IMR-90 (cell line): ENCODE measurements around the gene XRCC3. TPM values are rescaled to one million over a fixed set of nuclear protein-coding genes. Genes with fewer than 3 reads are reported as not detected.
"Not testable (repeated sequence)": the region's sequence is repeated elsewhere in the genome, so short reads cannot be mapped to it uniquely, and the experiment has no call there.

Experiments
- ATAC-seq: fragments of 200-7000 bp; cut with Tn5 transposase; 2 replicates; pipeline ENCODE4 v1.9.1; 2020; ENCODE audit warnings: low read depth, mild to moderate bottlenecking, moderate library complexity
- BruUV-seq: library from RNA; stranded (reverse); fragments of 400-500 nt; replicated peaks from 2 replicates; lab custom pipeline; 2021; lab: Mats Ljungman, UMichigan
- CTCF ChIA-PET: fragments of 300-600 bp; formaldehyde crosslinking; extraction: SDS; loops from one replicate; lab custom pipeline; 2021; ENCODE audit warnings: antibody characterized with exemption; lab: Yijun Ruan, JAX
- POLR2A ChIA-PET: fragments of 300-600 bp; sonication (Branson Sonifier 250); formaldehyde crosslinking; loops from one replicate; lab custom pipeline; 2022; ENCODE audit warnings: antibody characterized with exemption; ENCODE audit not compliant: unreplicated experiment; lab: Charles Lee
- DNase-seq: peaks from one replicate; pipeline ENCODE4 v3.0.0; 2013
- H2AFZ ChIP-seq: replicated peaks from 2 replicates; pipeline ENCODE3; 2013; ENCODE audit warnings: low read length, mild to moderate bottlenecking; ENCODE audit not compliant: poor library complexity
- H2AK5ac ChIP-seq: 2 replicates; pipeline ENCODE4 v1.6.1; 2013; ENCODE audit warnings: low read depth, low read length, inconsistent platforms
- H2AK9ac ChIP-seq: replicated peaks from 2 replicates; pipeline ENCODE3; 2013; ENCODE audit warnings: mild to moderate bottlenecking, low read depth, low read length, moderate library complexity; ENCODE audit not compliant: poor library complexity
- H2BK120ac ChIP-seq: 2 replicates; pipeline ENCODE4 v1.6.1; 2013; ENCODE audit warnings: low read depth, low read length, inconsistent platforms
- H2BK15ac ChIP-seq: 3 replicates; pipeline ENCODE4 v1.6.1; 2013; ENCODE audit warnings: low read depth, low read length, inconsistent platforms
- H2BK20ac ChIP-seq: 2 replicates; pipeline ENCODE4 v1.6.1; 2013; ENCODE audit warnings: low read depth, mild to moderate bottlenecking, inconsistent platforms, low read length, moderate library complexity
- H2BK5ac ChIP-seq: 2 replicates; pipeline ENCODE4 v1.6.1; 2013; ENCODE audit warnings: mild to moderate bottlenecking, low read depth, low read length, inconsistent platforms; ENCODE audit not compliant: poor library complexity, severe bottlenecking
- H3K14ac ChIP-seq: replicated peaks from 2 replicates; pipeline ENCODE4 v1.6.1; 2013; ENCODE audit warnings: low read depth, low read length, inconsistent platforms
- H3K18ac ChIP-seq: 2 replicates; pipeline ENCODE4 v1.6.1; 2013; ENCODE audit warnings: low read depth, low read length, control low read depth
- H3K23ac ChIP-seq: 2 replicates; pipeline ENCODE4 v1.6.1; 2013; ENCODE audit warnings: low read depth, low read length, inconsistent platforms
- H3K27ac ChIP-seq: 2 replicates; pipeline ENCODE4 v1.5.1; 2013; ENCODE audit warnings: mild to moderate bottlenecking, control low read depth, low read length; ENCODE audit not compliant: insufficient read depth
- H3K27me3 ChIP-seq: 2 replicates; pipeline ENCODE4 v1.6.1; 2013; ENCODE audit warnings: low read length; ENCODE audit not compliant: control insufficient read depth, insufficient read depth
- H3K36me3 ChIP-seq: 2 replicates; pipeline ENCODE4 v1.6.1; 2013; ENCODE audit warnings: low read length, mixed read lengths; ENCODE audit not compliant: control insufficient read depth, insufficient read depth
- H3K4ac ChIP-seq: 2 replicates; pipeline ENCODE4 v1.6.1; 2013; ENCODE audit warnings: low read depth, low read length, inconsistent platforms
- H3K4me1 ChIP-seq: 2 replicates; pipeline ENCODE4 v1.6.1; 2013; ENCODE audit warnings: low read length, mixed read lengths; ENCODE audit not compliant: control insufficient read depth, insufficient read depth
- H3K4me2 ChIP-seq: 2 replicates; pipeline ENCODE4 v1.6.1; 2013; ENCODE audit warnings: low read depth, mild to moderate bottlenecking, control low read depth, low read length, moderate library complexity
- H3K4me3 ChIP-seq: 2 replicates; pipeline ENCODE4 v1.5.1; 2013; ENCODE audit warnings: low read depth, mild to moderate bottlenecking, control low read depth, low read length, moderate library complexity; ENCODE audit not compliant: insufficient read depth
- H3K56ac ChIP-seq: 2 replicates; pipeline ENCODE4 v1.6.1; 2013; ENCODE audit warnings: low read length, inconsistent platforms; ENCODE audit not compliant: insufficient read depth; ENCODE audit errors: extremely low read depth
- H3K79me1 ChIP-seq, 2 experiments: 2 replicates each; pipeline ENCODE4 v1.6.1; 2013; ENCODE audit warnings: low read length in 2 of 2, inconsistent platforms in 1 of 2, low read depth in 1 of 2
- H3K9ac ChIP-seq: 2 replicates; pipeline ENCODE4 v1.6.1; 2013; ENCODE audit warnings: low read depth, low read length, control low read depth
- H3K9me1 ChIP-seq: 2 replicates; pipeline ENCODE4 v1.6.1; 2013; ENCODE audit warnings: low read length, inconsistent platforms; ENCODE audit not compliant: insufficient read depth
- H3K9me3 ChIP-seq: 2 replicates; pipeline ENCODE4 v1.6.1; 2013; ENCODE audit warnings: low read length; ENCODE audit not compliant: control insufficient read depth, insufficient read depth
- H4K20me1 ChIP-seq: 2 replicates; pipeline ENCODE4 v1.6.1; 2013; ENCODE audit warnings: low read length, inconsistent platforms; ENCODE audit not compliant: insufficient read depth
- H4K5ac ChIP-seq: 2 replicates; pipeline ENCODE4 v1.6.1; 2013; ENCODE audit warnings: mild to moderate bottlenecking, low read depth, low read length, control low read depth
- H4K8ac ChIP-seq, 2 experiments: 2 replicates each; pipeline ENCODE4 v1.6.1; 2013; ENCODE audit warnings: low read depth in 2 of 2, low read length in 2 of 2, control low read depth in 1 of 2, inconsistent platforms in 1 of 2
- H4K91ac ChIP-seq: 2 replicates; pipeline ENCODE4 v1.6.1; 2013; ENCODE audit warnings: low read depth, low read length, inconsistent platforms; ENCODE audit not compliant: insufficient read depth
- CEBPB ChIP-seq: IDR thresholded peaks from 2 replicates; pipeline ENCODE4 v1.6.1; 2012; ENCODE audit warnings: low read depth, low read length, improper control_type of control experiment
- WGBS, 2 experiments: methylation state at CpG; one replicate each; pipeline versions ENCODE4 v1.1.5 to v1.1.7; 2013; ENCODE audit warnings: missing lambda C conversion rate in 2 of 2; ENCODE audit not compliant: insufficient read length in 1 of 2; ENCODE audit errors: extremely low coverage in 2 of 2; 5-methylcytosine and 5-hydroxymethylcytosine counted together
- dilution Hi-C: fragments of 300-500 bp; cut with HindIII; formaldehyde crosslinking; loops from one replicate; pipeline ENCODE4 v1.14.3; 2018; ENCODE audit warnings: low sequenced_read_pairs; ENCODE audit not compliant: unreplicated experiment
- in situ Hi-C: fragments of 300-500 bp; cut with MboI; formaldehyde crosslinking; loops from 3 replicates; pipeline ENCODE4 v1.14.3; 2019; ENCODE audit warnings: low sequenced_read_pairs, inconsistent platforms, mixed read lengths
- intact Hi-C: fragments of 100-400 bp; cut with micrococcal nuclease; formaldehyde crosslinking; loops from 2 replicates; pipeline ENCODE4 v1.10.0; 2022
- polyA plus RNA-seq, 3 experiments: library from polyadenylated mRNA; depleted of rRNA; stranded (reverse); fragments of >200 nt; gene quantifications; 2 replicates each; pipeline ENCODE4 v1.2.3, GENCODE V29; 2012; ENCODE audit warnings: low replicate concordance in 1 of 3
- total RNA-seq: library from RNA; depleted of rRNA; stranded (reverse); fragments of >200 nt; gene quantifications from 2 replicates; pipeline ENCODE4 v1.2.3, GENCODE V29; 2012

XRCC3 gene
- total and polyA plus RNA-seq, 2 of the 4 experiments (the other 2 are of a cell fraction), result 8.1 to 9.5 TPM

GRCh38 chr14:103692159-103692558, 23.1 kb downstream of the XRCC3 start:
- H4K8ac ChIP-seq, result no peak overlapping the region
- DNase-seq, result no peak
- in situ Hi-C loops (no loop called here), intact Hi-C loops (no loop called here), dilution Hi-C loops (no loop called here)
- H4K91ac ChIP-seq, result no peak overlapping the region
- no peak overlapping the region for H3K23ac ChIP-seq
- H3K36me3 ChIP-seq, result peaks cover 42% of the 10 kb centered on the region
- H3K4me3 ChIP-seq, result no peak overlapping the region
- H2AK9ac ChIP-seq, result no peak overlapping the region
- H3K9me3 ChIP-seq, result no peaks in the 10 kb centered on the region
- no peak overlapping the region for H2BK5ac ChIP-seq
- no peak overlapping the region for H2AFZ ChIP-seq
- no peak overlapping the region for H2BK120ac ChIP-seq
- H3K9me1 ChIP-seq, result peaks cover 7% of the 10 kb centered on the region; the same call in 1 of the 2 replicates
- H2AK5ac ChIP-seq, result no peak overlapping the region
- 98% methylated on average over 11 of the region's 17 CpGs; no CpG with 5 or more reads in 1 of the 2 experiments for WGBS, 2 experiments
- no peak overlapping the region for H3K56ac ChIP-seq
- H3K27me3 ChIP-seq, result no peaks in the 10 kb centered on the region
- no peak overlapping the region for H3K18ac ChIP-seq
- H3K4ac ChIP-seq, result no peak overlapping the region
- H2BK15ac ChIP-seq, result no peak overlapping the region
- no peak overlapping the region for H3K4me2 ChIP-seq
- ATAC-seq, result no peak
- CTCF ChIA-PET, result no interaction called here
- H2BK20ac ChIP-seq, result no peak overlapping the region
- no peak overlapping the region for H3K27ac ChIP-seq
- H3K79me1 ChIP-seq, result peaks cover 29 to 71% of the 10 kb centered on the region in 2 experiments
- BruUV-seq, result no TSS peak
- H3K4me1 ChIP-seq, result peaks cover 15% of the 10 kb centered on the region
- no peak overlapping the region for H4K5ac ChIP-seq
- peaks cover 60% of the 10 kb centered on the region for H4K20me1 ChIP-seq
- TF ChIP-seq CEBPB, result no peak
- H3K9ac ChIP-seq, result no peak overlapping the region
- POLR2A ChIA-PET, result no interaction called here
- no peak overlapping the region for H3K14ac ChIP-seq

- POLR2A ChIA-PET, H2AFZ ChIP-seq, H3K4ac ChIP-seq, H4K91ac ChIP-seq, H3K9ac ChIP-seq, CTCF ChIA-PET, H4K8ac ChIP-seq, BruUV-seq, H3K9me3 ChIP-seq, DNase-seq, H3K9me1 ChIP-seq, H2BK15ac ChIP-seq, in situ Hi-C loops, H3K14ac ChIP-seq, H2BK120ac ChIP-seq, H4K5ac ChIP-seq, dilution Hi-C loops, H3K27me3 ChIP-seq, ATAC-seq, H3K4me3 ChIP-seq, H2AK5ac ChIP-seq, H2AK9ac ChIP-seq, H3K56ac ChIP-seq, intact Hi-C loops, H3K4me2 ChIP-seq, H3K27ac ChIP-seq, H3K18ac ChIP-seq, H2BK5ac ChIP-seq, H3K23ac ChIP-seq, H2BK20ac ChIP-seq: not testable (repeated sequence)
- WGBS, 2 experiments, result no CpG with 5 or more reads among the region's 5 CpGs
- Histone ChIP-seq H4K20me1 (peaks cover 54% of the 10 kb centered on the region), H3K36me3 (peaks cover 46% of the 10 kb centered on the region), H3K79me1 (peaks cover 26 to 71% of the 10 kb centered on the region in 2 experiments), H3K4me1 (peaks cover 14% of the 10 kb centered on the region)
Measured at GRCh38 chr14:103691655-103692054, 23.6 kb downstream of the XRCC3 start.
